ENCODE data around the gene IL13RA2. TPM values are rescaled to one million over a fixed set of nuclear protein-coding genes. Genes with fewer than 3 reads are reported as not detected.

The IL13RA2 gene
- total RNA-seq, 1 donor from 2014 or later: not detected

GRCh38 chrX:114964374-114964773, 53.0 kb downstream of the IL13RA2 start:
- H3K27ac Mint-ChIP-seq: no peak overlapping the region

GRCh38 chrX:114962209-114962608, 55.2 kb downstream of the IL13RA2 start:
- Mint-ChIP-seq H3K27me3 (ENCODE audit: insufficient read depth) (no peaks in the 10 kb centered on the region), H3K36me3 (ENCODE audit: low read depth) (no peaks in the 10 kb centered on the region), H3K4me1 (ENCODE audit: low read depth) (no peaks in the 10 kb centered on the region), H3K27ac (no peak overlapping the region), H3K9me3 (no peaks in the 10 kb centered on the region), H3K4me3 (no peak overlapping the region)
- intact Hi-C loops (cut with micrococcal nuclease): no loop called here
- DNase-seq (ENCODE audit: low spot score): no peak

More at GRCh38 chrX:114964374-114964773, 53.0 kb downstream of the IL13RA2 start:
- DNase-seq (ENCODE audit: low spot score): no peak
- Mint-ChIP-seq H3K4me3 (no peak overlapping the region), H3K27me3 (ENCODE audit: insufficient read depth) (no peaks in the 10 kb centered on the region), H3K9me3 (no peaks in the 10 kb centered on the region), H3K36me3 (ENCODE audit: low read depth) (no peaks in the 10 kb centered on the region), H3K4me1 (ENCODE audit: low read depth) (no peaks in the 10 kb centered on the region)
- intact Hi-C loops (cut with micrococcal nuclease): no loop called here

- intact Hi-C loops (cut with micrococcal nuclease): no loop called here
- Mint-ChIP-seq H3K27ac (no peak overlapping the region), H3K27me3 (ENCODE audit: insufficient read depth) (no peaks in the 10 kb centered on the region), H3K4me1 (ENCODE audit: low read depth) (no peaks in the 10 kb centered on the region), H3K36me3 (ENCODE audit: low read depth) (no peaks in the 10 kb centered on the region), H3K4me3 (no peak overlapping the region), H3K9me3 (no peaks in the 10 kb centered on the region)
- no peak for DNase-seq (ENCODE audit: low spot score)
Measured at GRCh38 chrX:114959729-114960128, 57.7 kb downstream of the IL13RA2 start.

Other genes with a start within 250 kb of the IL13RA2 start
- gene RBMXL3, start 171.8 kb upstream of the IL13RA2 start, total RNA-seq: not detected in 2 replicates
- gene LRCH2, start 216.5 kb upstream of the IL13RA2 start, total RNA-seq: not detected in 2 replicates